Neural cell (in vitro differentiated cells): ENCODE data around the gene VWA8.

Source experiments
- EP300 ChIP-seq: fragments of 450-650 bp; conservative IDR thresholded peaks from 2 replicates; pipeline ENCODE4 v1.6.1; 2014; ENCODE audit warnings: antibody characterized with exemption, mild to moderate bottlenecking, moderate library complexity; ENCODE audit not compliant: poor library complexity, severe bottlenecking
- EZH2 ChIP-seq: fragments of 200-600, 300-800 bp; shearing (Covaris generic), sonication (generic); IDR thresholded peaks from 2 replicates; pipeline ENCODE4 v1.6.1; 2014; ENCODE audit warnings: antibody characterized with exemption, low read length, borderline replicate concordance, mild to moderate bottlenecking; ENCODE audit not compliant: insufficient read depth, poor library complexity, severe bottlenecking
- POLR2AphosphoS5 ChIP-seq: IDR thresholded peaks from 2 replicates; pipeline ENCODE4 v1.6.1; 2012
- REST ChIP-seq: IDR thresholded peaks from 2 replicates; pipeline ENCODE4 v1.6.1; 2012; ENCODE audit warnings: borderline replicate concordance
- SMC3 ChIP-seq: fragments of 450-650 bp; conservative IDR thresholded peaks from 2 replicates; pipeline ENCODE4 v1.6.1; 2014; ENCODE audit warnings: antibody characterized with exemption, mild to moderate bottlenecking, moderate library complexity; ENCODE audit not compliant: poor library complexity
- TF ChIP-seq, protein P1 (sequence below): fragments of 450-650 bp; IDR thresholded peaks from 2 replicates; pipeline ENCODE4 v1.5.1; 2014; ENCODE audit warnings: antibody characterized with exemption, mild to moderate bottlenecking, moderate library complexity; ENCODE audit not compliant: poor library complexity, severe bottlenecking

DNA sequence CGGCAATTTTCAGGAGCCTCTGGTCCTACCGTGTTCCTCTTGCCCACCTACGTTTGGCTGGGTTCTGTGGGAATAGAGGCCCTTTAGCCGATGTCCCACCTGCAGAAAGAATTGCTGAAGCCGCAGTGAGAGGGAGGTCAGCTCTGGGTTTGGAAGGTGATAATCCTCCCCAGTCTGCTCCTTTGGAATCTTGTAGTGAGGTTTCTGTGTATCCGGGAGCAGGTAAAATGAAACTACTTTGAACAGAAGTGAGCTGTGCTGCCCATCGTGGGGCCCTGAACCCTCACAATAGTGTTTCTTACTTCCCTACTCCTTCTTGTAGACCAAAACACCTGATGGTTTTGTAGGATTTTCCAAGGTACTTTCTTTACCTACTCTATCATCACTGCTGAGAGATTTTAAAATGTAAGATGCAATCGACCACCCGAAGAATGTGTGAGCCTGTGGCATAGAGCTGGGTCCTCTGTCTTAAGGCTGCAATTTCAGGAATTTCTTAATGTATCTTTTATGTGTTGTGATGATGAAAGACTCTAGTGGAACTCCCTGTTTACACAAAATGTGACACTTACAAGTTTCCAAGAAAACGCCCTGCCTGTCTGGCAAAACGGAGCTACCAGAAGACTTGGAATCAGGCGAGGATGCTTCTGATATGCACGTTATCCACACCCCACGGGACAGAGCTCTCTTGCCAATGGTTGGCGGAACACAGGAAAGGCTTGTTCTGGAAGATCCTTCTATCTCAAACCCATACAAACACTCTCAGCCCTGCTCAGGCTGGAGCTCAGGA lies 427.4 kb downstream of the VWA8 start:
- TF ChIP-seq REST (no peak), EZH2 (no peak), EP300 (no peak), POLR2AphosphoS5 (no peak), SMC3 (no peak)
- TF ChIP-seq, protein P1, sequence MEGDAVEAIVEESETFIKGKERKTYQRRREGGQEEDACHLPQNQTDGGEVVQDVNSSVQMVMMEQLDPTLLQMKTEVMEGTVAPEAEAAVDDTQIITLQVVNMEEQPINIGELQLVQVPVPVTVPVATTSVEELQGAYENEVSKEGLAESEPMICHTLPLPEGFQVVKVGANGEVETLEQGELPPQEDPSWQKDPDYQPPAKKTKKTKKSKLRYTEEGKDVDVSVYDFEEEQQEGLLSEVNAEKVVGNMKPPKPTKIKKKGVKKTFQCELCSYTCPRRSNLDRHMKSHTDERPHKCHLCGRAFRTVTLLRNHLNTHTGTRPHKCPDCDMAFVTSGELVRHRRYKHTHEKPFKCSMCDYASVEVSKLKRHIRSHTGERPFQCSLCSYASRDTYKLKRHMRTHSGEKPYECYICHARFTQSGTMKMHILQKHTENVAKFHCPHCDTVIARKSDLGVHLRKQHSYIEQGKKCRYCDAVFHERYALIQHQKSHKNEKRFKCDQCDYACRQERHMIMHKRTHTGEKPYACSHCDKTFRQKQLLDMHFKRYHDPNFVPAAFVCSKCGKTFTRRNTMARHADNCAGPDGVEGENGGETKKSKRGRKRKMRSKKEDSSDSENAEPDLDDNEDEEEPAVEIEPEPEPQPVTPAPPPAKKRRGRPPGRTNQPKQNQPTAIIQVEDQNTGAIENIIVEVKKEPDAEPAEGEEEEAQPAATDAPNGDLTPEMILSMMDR = no peak
